Measurements from ENCODE around the gene KTN1. TPM values are rescaled to one million over a fixed set of nuclear protein-coding genes. Genes with fewer than 3 reads are reported as not detected.
A peak's percentile ranks its signal among the peaks of the same experiment; 100 is the strongest.

KTN1 gene
- total RNA-seq, 1 donor from 2014 or later, result 138 TPM

GRCh38 chr14:55589171-55589570 lies 9.2 kb downstream of the KTN1 start:
- H3K36me3 Mint-ChIP-seq (ENCODE audit: unreplicated experiment), result peaks cover 3% of the 10 kb centered on the region
- no peak for DNase-seq (ENCODE audit: extremely low spot score, unreplicated experiment)
- no peak overlapping the region for H3K4me3 Mint-ChIP-seq (ENCODE audit: unreplicated experiment)
- TF ChIP-seq, protein P1, sequence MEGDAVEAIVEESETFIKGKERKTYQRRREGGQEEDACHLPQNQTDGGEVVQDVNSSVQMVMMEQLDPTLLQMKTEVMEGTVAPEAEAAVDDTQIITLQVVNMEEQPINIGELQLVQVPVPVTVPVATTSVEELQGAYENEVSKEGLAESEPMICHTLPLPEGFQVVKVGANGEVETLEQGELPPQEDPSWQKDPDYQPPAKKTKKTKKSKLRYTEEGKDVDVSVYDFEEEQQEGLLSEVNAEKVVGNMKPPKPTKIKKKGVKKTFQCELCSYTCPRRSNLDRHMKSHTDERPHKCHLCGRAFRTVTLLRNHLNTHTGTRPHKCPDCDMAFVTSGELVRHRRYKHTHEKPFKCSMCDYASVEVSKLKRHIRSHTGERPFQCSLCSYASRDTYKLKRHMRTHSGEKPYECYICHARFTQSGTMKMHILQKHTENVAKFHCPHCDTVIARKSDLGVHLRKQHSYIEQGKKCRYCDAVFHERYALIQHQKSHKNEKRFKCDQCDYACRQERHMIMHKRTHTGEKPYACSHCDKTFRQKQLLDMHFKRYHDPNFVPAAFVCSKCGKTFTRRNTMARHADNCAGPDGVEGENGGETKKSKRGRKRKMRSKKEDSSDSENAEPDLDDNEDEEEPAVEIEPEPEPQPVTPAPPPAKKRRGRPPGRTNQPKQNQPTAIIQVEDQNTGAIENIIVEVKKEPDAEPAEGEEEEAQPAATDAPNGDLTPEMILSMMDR (IDR thresholded peaks at IDR 0.05), result no peak
- H3K4me1 Mint-ChIP-seq (ENCODE audit: unreplicated experiment), result peaks cover 76% of the 10 kb centered on the region
- no peak overlapping the region for H3K27ac Mint-ChIP-seq (ENCODE audit: unreplicated experiment)
- H3K27me3 Mint-ChIP-seq (ENCODE audit: unreplicated experiment), result no peaks in the 10 kb centered on the region
- no peaks in the 10 kb centered on the region for H3K9me3 Mint-ChIP-seq (ENCODE audit: unreplicated experiment)

DNA sequence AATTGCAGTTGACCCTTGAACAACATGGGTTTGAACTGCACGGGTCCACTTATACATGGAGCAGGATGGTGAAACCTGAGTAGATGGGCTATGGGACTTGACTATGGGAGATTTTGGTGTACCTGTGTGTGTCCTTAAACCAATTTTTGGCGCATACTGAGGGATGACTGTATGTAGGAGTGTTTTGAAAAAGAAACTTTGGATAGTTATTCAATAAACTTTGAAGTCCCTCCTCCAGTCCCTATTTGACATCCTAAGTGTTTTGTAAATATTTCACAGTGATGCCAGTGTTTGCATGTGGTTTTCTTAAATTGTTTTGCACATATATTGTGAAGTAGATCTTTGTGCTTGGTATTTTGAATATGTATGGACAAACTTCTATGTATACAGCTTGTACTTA lies 12.4 kb downstream of the KTN1 start:
- TF ChIP-seq, protein P1 (IDR thresholded peaks at IDR 0.05), result no peak
- Mint-ChIP-seq H3K4me1 (ENCODE audit: unreplicated experiment) (peaks cover 64% of the 10 kb centered on the region), H3K9me3 (ENCODE audit: unreplicated experiment) (no peaks in the 10 kb centered on the region), H3K4me3 (ENCODE audit: unreplicated experiment) (no peak overlapping the region), H3K27ac (ENCODE audit: unreplicated experiment) (no peak overlapping the region), H3K36me3 (ENCODE audit: unreplicated experiment) (peaks cover 3% of the 10 kb centered on the region), H3K27me3 (ENCODE audit: unreplicated experiment) (no peaks in the 10 kb centered on the region)
- DNase-seq (ENCODE audit: extremely low spot score, unreplicated experiment), result no peak

DNA sequence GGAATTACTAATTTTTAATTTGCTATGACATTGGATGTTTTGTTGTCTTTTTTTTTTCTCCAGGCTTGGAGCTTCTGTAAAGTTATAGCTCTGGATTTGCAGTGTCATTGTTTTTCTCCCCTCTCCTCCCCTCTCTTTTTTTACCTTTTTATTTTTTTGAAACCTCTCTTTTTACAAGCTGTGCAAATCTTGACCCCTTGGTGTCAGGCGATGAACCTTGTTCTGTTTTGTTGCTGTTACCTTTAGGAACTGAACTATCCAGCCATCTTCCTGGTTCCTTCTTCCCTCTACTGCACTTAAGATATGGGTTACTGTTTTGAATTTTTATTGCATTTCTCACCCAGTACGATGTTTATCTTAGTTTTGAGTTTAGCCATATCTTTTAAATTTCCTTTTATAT lies 13.7 kb downstream of the KTN1 start:
- Mint-ChIP-seq H3K36me3 (ENCODE audit: unreplicated experiment) (peaks cover 8% of the 10 kb centered on the region), H3K9me3 (ENCODE audit: unreplicated experiment) (peaks cover 2% of the 10 kb centered on the region), H3K27ac (ENCODE audit: unreplicated experiment) (peak overlapping the region; percentile 73), H3K4me1 (ENCODE audit: unreplicated experiment) (peaks cover 56% of the 10 kb centered on the region), H3K4me3 (ENCODE audit: unreplicated experiment) (no peak overlapping the region), H3K27me3 (ENCODE audit: unreplicated experiment) (no peaks in the 10 kb centered on the region)
- TF ChIP-seq, protein P1 (IDR thresholded peaks at IDR 0.05), result no peak
- DNase-seq (ENCODE audit: extremely low spot score, unreplicated experiment), result no peak

DNA sequence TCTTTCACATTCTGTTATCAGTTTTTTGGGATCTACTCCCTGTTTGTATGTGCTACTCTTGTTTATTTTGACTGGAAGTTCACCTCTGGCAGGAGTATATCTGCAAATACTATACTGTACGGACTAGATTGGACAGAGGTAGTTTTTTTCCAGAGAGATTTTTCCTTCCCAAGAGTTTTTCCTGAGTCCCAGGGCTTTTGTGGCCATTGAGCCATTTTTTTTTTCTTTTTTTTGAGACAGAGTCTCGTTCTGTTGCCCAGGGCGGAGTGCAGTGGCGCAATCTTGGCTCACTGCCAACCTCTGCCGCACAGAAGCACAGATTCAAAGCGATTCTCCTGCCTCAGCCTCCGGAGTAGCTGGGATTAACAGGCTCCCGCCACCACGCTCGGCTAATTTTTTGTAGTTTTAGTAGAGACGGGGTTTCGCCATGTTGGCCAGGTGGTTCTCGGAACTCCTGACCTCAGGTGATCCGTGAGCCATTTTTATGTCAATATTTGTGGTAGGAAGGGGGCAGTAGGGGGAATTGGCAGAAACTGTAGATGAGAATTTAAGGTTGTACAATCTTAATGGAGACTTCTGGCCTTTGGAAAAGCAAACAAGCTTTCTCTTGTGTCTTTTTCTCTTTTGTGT lies 19.4 kb downstream of the KTN1 start:
- peaks cover 14% of the 10 kb centered on the region for H3K36me3 Mint-ChIP-seq (ENCODE audit: unreplicated experiment)
- H3K9me3 Mint-ChIP-seq (ENCODE audit: unreplicated experiment), result peaks cover 7% of the 10 kb centered on the region
- no peak overlapping the region for H3K27ac Mint-ChIP-seq (ENCODE audit: unreplicated experiment)
- H3K4me3 Mint-ChIP-seq (ENCODE audit: unreplicated experiment), result no peak overlapping the region
- no peak for DNase-seq (ENCODE audit: extremely low spot score, unreplicated experiment)
- TF ChIP-seq, protein P1 (IDR thresholded peaks at IDR 0.05), result no peak
- H3K4me1 Mint-ChIP-seq (ENCODE audit: unreplicated experiment), result peaks cover 45% of the 10 kb centered on the region
- H3K27me3 Mint-ChIP-seq (ENCODE audit: unreplicated experiment), result no peaks in the 10 kb centered on the region

- no peaks in the 10 kb centered on the region for H3K27me3 Mint-ChIP-seq (ENCODE audit: unreplicated experiment)
- DNase-seq (ENCODE audit: extremely low spot score, unreplicated experiment), result no peak
- peaks cover 7% of the 10 kb centered on the region for H3K9me3 Mint-ChIP-seq (ENCODE audit: unreplicated experiment)
- H3K4me1 Mint-ChIP-seq (ENCODE audit: unreplicated experiment), result peaks cover 43% of the 10 kb centered on the region
- H3K4me3 Mint-ChIP-seq (ENCODE audit: unreplicated experiment), result no peak overlapping the region
- peaks cover 14% of the 10 kb centered on the region for H3K36me3 Mint-ChIP-seq (ENCODE audit: unreplicated experiment)
- H3K27ac Mint-ChIP-seq (ENCODE audit: unreplicated experiment), result peak overlapping the region; percentile 83
- TF ChIP-seq, protein P1 (IDR thresholded peaks at IDR 0.05), result no peak
Observed at GRCh38 chr14:55600784-55601561, 21.0 kb downstream of the KTN1 start.
